Mucosa of descending colon (tissue), 3 donors: ENCODE measurements around the gene HSPA12B. TPM values are rescaled to one million over a fixed set of nuclear protein-coding genes. Genes with fewer than 3 reads are reported as not detected.

Source experiments
- ATAC-seq: fragments of 200-7000 bp; cut with Tn5 transposase; one replicate; pipeline ENCODE4 v1.9.1; 2020; ENCODE audit warnings: mild to moderate bottlenecking, moderate library complexity
- DNase-seq, 3 donors: peaks; one replicate each; pipeline ENCODE4 v3.0.0-alpha.2; 2020
- H3K36me3 ChIP-seq: fragments of 200-600 bp; one replicate; pipeline ENCODE4 v1.8.0; 2021; ENCODE audit warnings: low read depth, mild to moderate bottlenecking
- H3K4me1 ChIP-seq: fragments of 200-600 bp; one replicate; pipeline ENCODE4 v1.8.0; 2021; ENCODE audit warnings: low read depth, mild to moderate bottlenecking
- H3K4me3 ChIP-seq: fragments of 200-600 bp; one replicate; pipeline ENCODE4 v1.8.0; 2021; ENCODE audit warnings: mild to moderate bottlenecking
- H3K9me3 ChIP-seq: fragments of 200-600 bp; one replicate; pipeline ENCODE4 v1.8.0; 2021; ENCODE audit warnings: mild to moderate bottlenecking
- intact Hi-C, 2 donors: fragments of 100-400 bp; cut with DNase I in 1 of 2; cut with micrococcal nuclease in 1 of 2; formaldehyde crosslinking; loops; one replicate each; pipeline versions ENCODE4 v1.11.0 to v1.11.1; 2022; cut with DNase I, micrococcal nuclease
- total RNA-seq, 3 donors: library from RNA; stranded (reverse); fragmentation: NEBNext Ultra II Directional in 2 of 3; extraction: Animal tissue kit (Norgen Biotek cat#: 25700) in 2 of 3; gene quantifications; one replicate each; pipeline versions ENCODE4 v1.2.1 to v1.2.4, GENCODE V29; 2021 to 2023
- TF ChIP-seq, protein P1 (sequence below): fragments of 200-600 bp; IDR thresholded peaks from one replicate; pipeline ENCODE4 v1.8.0; 2022; ENCODE audit warnings: antibody characterized with exemption, mild to moderate bottlenecking
- donor health status: DM: no; HTN: no; CAD: no; lungs with moderate emphysema.
- donor health status: DM: no; HTN: no; CAD: no.
- donor health status: DM: no; HTN: yes; CAD: no.

Gene HSPA12B
- total RNA-seq, 3 donors from 2014 or later, result 1.2 to 5.9 (median 3.4) TPM

DNA sequence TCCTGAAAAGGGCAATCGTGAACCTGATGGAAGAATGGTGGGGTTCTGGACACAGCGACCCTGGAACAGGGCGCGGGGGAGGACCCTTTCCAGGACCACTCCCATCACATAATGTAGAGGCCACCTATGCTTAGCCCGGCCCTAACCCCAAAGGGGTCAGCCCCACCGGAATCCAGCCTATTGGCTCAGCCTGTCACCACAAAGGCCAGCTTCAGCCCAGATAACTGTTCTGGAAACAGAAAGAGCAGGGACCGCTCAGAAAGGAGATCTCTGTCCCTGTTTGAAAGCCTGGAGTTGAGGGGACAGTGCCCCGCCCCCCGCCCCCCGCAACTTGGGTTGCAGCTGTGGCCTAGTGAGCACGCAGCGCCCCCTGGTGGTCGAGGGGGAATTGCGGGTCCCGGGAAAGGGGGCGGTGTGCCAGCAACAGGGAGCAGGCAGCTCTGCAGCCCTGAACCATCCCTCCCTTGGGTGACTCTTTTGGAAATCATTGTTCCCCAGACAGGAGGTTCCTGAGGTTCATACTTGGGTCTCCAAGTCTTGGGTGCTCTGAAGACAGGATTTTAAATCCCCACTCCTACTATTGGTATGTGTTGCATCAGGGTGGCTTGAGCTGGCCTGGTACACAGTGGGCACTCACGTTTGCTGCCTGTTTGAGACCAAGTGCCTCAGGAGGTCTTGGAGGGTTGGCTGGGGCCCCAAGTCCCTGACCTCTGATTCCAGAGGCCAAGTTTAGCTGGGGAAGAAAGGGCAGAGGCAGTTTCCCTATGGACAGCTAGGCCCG is 21.6 kb upstream of the HSPA12B start:
- no peaks in the 10 kb centered on the region for H3K4me1 ChIP-seq
- intact Hi-C loops, result loop anchor here (5.0 kb wide), 1 partner anchor 34 kb away; no protein-coding TSS in a partner anchor
- ATAC-seq (peak; percentile 71), DNase-seq (peak in 2 of 3 donors; percentile 79 to 82)
- no peak overlapping the region for H3K4me3 ChIP-seq
- TF ChIP-seq, protein P1, sequence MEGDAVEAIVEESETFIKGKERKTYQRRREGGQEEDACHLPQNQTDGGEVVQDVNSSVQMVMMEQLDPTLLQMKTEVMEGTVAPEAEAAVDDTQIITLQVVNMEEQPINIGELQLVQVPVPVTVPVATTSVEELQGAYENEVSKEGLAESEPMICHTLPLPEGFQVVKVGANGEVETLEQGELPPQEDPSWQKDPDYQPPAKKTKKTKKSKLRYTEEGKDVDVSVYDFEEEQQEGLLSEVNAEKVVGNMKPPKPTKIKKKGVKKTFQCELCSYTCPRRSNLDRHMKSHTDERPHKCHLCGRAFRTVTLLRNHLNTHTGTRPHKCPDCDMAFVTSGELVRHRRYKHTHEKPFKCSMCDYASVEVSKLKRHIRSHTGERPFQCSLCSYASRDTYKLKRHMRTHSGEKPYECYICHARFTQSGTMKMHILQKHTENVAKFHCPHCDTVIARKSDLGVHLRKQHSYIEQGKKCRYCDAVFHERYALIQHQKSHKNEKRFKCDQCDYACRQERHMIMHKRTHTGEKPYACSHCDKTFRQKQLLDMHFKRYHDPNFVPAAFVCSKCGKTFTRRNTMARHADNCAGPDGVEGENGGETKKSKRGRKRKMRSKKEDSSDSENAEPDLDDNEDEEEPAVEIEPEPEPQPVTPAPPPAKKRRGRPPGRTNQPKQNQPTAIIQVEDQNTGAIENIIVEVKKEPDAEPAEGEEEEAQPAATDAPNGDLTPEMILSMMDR, result peak; percentile 87
- H3K36me3 ChIP-seq, result no peaks in the 10 kb centered on the region
- H3K9me3 ChIP-seq, result no peaks in the 10 kb centered on the region

GRCh38 chr20:3711484-3711941 is 21.0 kb upstream of the HSPA12B start:
- TF ChIP-seq, protein P1, result no peak
- DNase-seq (no peak), ATAC-seq (no peak)
- no peak overlapping the region for H3K4me3 ChIP-seq
- H3K4me1 ChIP-seq, result no peaks in the 10 kb centered on the region
- no peaks in the 10 kb centered on the region for H3K36me3 ChIP-seq
- intact Hi-C loops, result loop anchor here (5.0 kb wide), 1 partner anchor 34 kb away; no protein-coding TSS in a partner anchor
- no peaks in the 10 kb centered on the region for H3K9me3 ChIP-seq

DNA sequence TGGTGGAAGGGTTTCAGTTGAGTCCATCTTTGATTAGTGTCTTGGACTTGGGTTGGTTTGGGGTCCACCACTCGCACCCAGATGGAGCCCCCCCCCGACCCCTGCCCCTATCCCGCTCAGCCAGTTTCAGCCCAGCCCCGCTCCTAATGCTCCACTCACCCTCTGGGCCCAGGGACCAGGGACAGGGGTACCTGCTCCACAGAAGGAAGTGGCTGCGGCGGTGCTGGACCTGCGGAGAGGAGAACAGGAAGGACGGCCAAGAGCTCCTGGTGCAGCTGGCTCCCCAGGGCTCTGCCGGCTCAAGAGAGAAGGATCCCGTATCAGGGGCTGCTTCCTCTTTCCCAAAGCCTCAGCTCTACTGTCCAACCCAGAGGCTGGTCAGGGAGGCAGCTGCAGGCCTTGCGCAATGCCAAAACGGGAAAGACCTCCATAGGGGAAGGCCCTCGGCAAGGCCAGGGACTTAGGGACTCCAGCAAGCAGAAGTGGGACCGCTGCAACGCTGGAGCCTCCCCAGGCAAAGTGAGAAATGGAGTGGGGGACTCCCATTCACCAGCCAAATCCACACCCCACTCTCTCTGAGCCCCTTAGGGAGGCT is 20.1 kb upstream of the HSPA12B start, which contains the start of gene SIGLEC1:
TSS of gene SIGLEC1 (minus strand) at position 322 of the 595 bp plus-strand sequence. CDS start 5,472 bp downstream, outside the sequence.
- TF ChIP-seq, protein P1, result no peak
- ATAC-seq (peak; percentile 40), DNase-seq (peak in 2 of 3 donors; percentile 40 to 51)
- intact Hi-C loops, result loop anchor here (5.0 kb wide), 1 partner anchor 35 kb away; no protein-coding TSS in a partner anchor
- Histone ChIP-seq H3K9me3 (no peaks in the 10 kb centered on the region), H3K36me3 (no peaks in the 10 kb centered on the region), H3K4me1 (no peaks in the 10 kb centered on the region), H3K4me3 (no peak within 1 kb of the TSS)

DNA sequence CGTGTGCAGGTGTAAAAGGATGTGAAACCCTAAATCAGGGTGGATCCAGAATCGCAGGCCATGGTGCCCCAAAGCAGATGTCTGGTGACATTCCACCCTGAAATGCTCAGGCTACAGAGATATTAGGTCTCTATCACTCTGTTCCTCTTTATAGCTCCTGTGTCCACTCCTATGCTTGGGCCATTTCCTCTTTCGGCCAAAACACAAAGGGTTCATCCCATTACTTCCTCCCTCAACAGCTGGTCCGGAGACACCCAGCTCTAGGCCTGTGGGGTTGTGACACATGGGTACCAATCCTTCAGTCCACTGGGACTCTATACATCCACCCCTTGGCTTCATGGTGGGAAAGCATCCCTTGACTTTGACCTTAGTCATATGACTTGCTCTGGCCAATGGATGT is 18.4 kb upstream of the HSPA12B start:
- Histone ChIP-seq H3K4me3 (no peak overlapping the region), H3K9me3 (no peaks in the 10 kb centered on the region), H3K36me3 (no peaks in the 10 kb centered on the region), H3K4me1 (no peaks in the 10 kb centered on the region)
- intact Hi-C loops, result loop anchor here (5.0 kb wide), 1 partner anchor 37 kb away; no protein-coding TSS in a partner anchor
- ATAC-seq, result peak; percentile 19
- DNase-seq, result no peak
- TF ChIP-seq, protein P1, result no peak

- no peaks in the 10 kb centered on the region for H3K4me1 ChIP-seq
- no peak overlapping the region for H3K4me3 ChIP-seq
- TF ChIP-seq, protein P1, result no peak
- intact Hi-C loops, result no loop called here
- H3K36me3 ChIP-seq, result no peaks in the 10 kb centered on the region
- H3K9me3 ChIP-seq, result no peaks in the 10 kb centered on the region
- DNase-seq (no peak), ATAC-seq (peak; percentile 58)
Measured at GRCh38 chr20:3716195-3716834, 16.2 kb upstream of the HSPA12B start.
